LNCaP clone FGC (cell line): ENCODE data around the gene FHIT.

ENCODE experiments used
- DNase-seq: peaks from one replicate; pipeline ENCODE4 v3.0.0-alpha.2; 2011; ENCODE audit warnings: low read depth
- H3K4me3 ChIP-seq: 2 replicates; pipeline ENCODE4 v1.5.1; 2011; ENCODE audit warnings: mild to moderate bottlenecking, low read depth, low read length, control low read depth
- TF ChIP-seq, protein P1 (sequence below): IDR thresholded peaks from 2 replicates; pipeline ENCODE4 v1.5.1; 2012; ENCODE audit warnings: mild to moderate bottlenecking; ENCODE audit not compliant: control insufficient read depth, insufficient read depth; ENCODE audit errors: extremely low read depth

Gene FHIT

GRCh38 chr3:60528651-60529050 lies 722.6 kb downstream of the FHIT start:
- DNase-seq: no peak
- H3K4me3 ChIP-seq: no peak overlapping the region
- TF ChIP-seq, protein P1, sequence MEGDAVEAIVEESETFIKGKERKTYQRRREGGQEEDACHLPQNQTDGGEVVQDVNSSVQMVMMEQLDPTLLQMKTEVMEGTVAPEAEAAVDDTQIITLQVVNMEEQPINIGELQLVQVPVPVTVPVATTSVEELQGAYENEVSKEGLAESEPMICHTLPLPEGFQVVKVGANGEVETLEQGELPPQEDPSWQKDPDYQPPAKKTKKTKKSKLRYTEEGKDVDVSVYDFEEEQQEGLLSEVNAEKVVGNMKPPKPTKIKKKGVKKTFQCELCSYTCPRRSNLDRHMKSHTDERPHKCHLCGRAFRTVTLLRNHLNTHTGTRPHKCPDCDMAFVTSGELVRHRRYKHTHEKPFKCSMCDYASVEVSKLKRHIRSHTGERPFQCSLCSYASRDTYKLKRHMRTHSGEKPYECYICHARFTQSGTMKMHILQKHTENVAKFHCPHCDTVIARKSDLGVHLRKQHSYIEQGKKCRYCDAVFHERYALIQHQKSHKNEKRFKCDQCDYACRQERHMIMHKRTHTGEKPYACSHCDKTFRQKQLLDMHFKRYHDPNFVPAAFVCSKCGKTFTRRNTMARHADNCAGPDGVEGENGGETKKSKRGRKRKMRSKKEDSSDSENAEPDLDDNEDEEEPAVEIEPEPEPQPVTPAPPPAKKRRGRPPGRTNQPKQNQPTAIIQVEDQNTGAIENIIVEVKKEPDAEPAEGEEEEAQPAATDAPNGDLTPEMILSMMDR: no peak

DNA sequence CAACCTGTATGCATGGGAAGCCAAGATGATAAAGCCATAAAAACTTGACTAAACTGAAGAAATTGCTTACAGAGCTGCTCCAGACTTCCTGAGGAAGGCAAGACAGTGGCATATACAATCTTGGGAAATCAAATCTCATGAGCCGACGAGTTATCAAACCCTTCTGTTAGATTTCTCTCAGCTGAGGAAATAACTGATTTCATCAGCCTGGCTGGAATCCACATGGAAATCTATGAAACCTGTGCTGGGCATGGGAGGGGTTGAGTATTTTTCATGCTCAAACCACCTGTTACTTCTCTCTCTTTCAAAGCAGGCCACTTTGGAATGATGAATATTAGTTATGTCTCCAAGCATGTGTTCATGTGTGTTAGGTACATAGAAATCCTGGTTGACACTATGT lies 727.7 kb downstream of the FHIT start:
- DNase-seq: no peak
- no peak overlapping the region for H3K4me3 ChIP-seq
- TF ChIP-seq, protein P1: no peak

DNA sequence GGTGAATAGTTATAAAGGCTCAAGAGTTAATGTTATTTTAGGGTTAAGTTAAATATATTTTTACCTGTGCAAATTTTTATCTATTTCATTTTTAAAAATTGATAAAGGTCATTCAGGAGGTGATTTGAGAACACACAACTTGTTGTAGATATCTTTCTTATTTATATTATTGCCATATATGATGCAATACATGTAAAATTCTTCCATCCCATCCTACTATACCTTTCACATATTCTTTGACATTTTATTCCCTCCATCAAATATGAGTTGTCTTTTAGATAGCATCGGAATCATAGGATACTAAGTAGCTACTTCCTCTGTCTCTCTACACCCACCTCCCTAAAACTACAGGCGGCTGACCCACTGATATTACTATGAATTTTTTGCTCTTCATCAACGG lies 734.1 kb downstream of the FHIT start:
- H3K4me3 ChIP-seq: no peak overlapping the region
- DNase-seq: no peak
- TF ChIP-seq, protein P1: no peak

- TF ChIP-seq, protein P1: no peak
- DNase-seq: no peak
- H3K4me3 ChIP-seq: no peak overlapping the region
Observed at GRCh38 chr3:60514866-60515265, 736.4 kb downstream of the FHIT start.

DNA sequence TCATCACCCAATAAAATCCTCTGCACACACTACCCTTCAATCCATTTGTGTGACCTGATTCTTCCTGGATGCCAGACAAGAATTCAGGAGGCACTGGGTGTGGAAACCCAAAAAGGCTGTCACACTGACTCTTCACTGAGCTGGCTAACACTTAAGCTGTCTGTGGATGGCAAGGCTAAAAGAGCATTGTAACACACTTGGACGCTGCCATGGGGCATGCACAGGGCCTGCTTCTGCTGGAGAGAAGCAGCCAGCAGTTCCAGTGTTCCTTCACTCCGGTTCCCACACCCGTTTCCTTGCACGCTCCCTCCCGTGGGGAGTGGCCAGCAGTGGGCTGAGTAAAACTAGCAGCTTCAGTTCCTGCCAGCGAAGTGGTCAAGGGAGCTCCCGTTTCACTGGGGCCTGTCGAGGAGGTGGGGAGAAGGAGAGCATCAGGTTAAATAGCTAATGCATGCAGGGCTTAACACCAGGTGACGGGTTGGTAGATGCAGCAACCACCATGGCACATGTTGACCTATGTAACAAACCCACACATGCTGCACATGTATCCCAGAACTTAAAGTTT lies 737.1 kb downstream of the FHIT start:
- TF ChIP-seq, protein P1: no peak
- H3K4me3 ChIP-seq: no peak overlapping the region
- DNase-seq: no peak

DNA sequence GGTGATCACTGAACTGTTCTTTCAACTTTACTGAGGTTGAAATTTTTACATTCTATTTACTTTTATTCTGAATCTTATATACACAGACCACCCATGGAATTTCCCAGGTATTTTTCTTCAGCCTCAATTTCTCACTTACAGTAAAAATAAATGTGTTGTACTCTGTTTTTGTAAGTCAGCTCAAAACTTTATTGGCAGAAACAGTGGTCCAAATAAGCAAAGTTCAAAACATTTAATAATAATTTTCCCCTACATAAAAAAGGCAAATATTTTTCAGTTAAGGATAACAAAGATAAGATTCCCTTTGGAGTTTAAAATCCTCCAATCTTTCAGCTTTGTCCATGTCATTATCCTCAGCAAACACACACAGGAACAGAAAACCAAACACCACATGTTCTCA lies 738.0 kb downstream of the FHIT start:
- TF ChIP-seq, protein P1: no peak
- H3K4me3 ChIP-seq: no peak overlapping the region
- no peak for DNase-seq

- TF ChIP-seq, protein P1: no peak
- no peak overlapping the region for H3K4me3 ChIP-seq
- no peak for DNase-seq
Observed at GRCh38 chr3:60512506-60512905, 738.7 kb downstream of the FHIT start.
